HCT116 (cell line): ENCODE measurements around the gene DCP2. TPM values are rescaled to one million over a fixed set of nuclear protein-coding genes. Genes with fewer than 3 reads are reported as not detected.
A peak's percentile ranks its signal among the peaks of the same experiment; 100 is the strongest.

Source experiments
- ATAC-seq: fragments of 200-7000 bp; cut with Tn5 transposase; 2 replicates; pipeline ENCODE4 v1.9.1; 2020; ENCODE audit warnings: mild to moderate bottlenecking, moderate library complexity
- BruUV-seq: library from RNA; stranded (reverse); fragments of 400-500 nt; replicated peaks from 2 replicates; lab custom pipeline; 2021; lab: Mats Ljungman, UMichigan
- CTCF ChIA-PET: fragments of 300-600 bp; sonication (Branson Sonifier 250); formaldehyde crosslinking; loops from one replicate; lab custom pipeline; 2021; ENCODE audit warnings: antibody characterized with exemption; lab: Charles Lee
- POLR2A ChIA-PET: fragments of 300-600, 350-600 bp; sonication (Branson Sonifier 250); formaldehyde crosslinking; loops from one replicate; lab custom pipeline; 2021; ENCODE audit warnings: antibody characterized with exemption; lab: Charles Lee
- RAD21 ChIA-PET, 2 experiments: fragments of 300-600 bp; sonication (Branson Sonifier 250); formaldehyde crosslinking; loops; one replicate each; lab custom pipeline; 2023; ENCODE audit warnings: low total read pairs in 2 of 2; ENCODE audit not compliant: uncharacterized antibody in 2 of 2, unreplicated experiment in 2 of 2, low non-redundant PET in 1 of 2; lab: Charles Lee
- DNase-seq: peaks from one replicate; pipeline ENCODE4 v3.0.0-alpha.2; 2010; ENCODE audit warnings: low read depth, low spot score
- H2AFZ ChIP-seq: fragments of 200-600 bp; shearing (Covaris generic), sonication (generic); 2 replicates; pipeline ENCODE4 v1.6.1; 2017; ENCODE audit warnings: low read depth, mixed run types, mixed read lengths, antibody characterized with exemption, low read length; ENCODE audit not compliant: poor library complexity, severe bottlenecking
- H3K27ac ChIP-seq: 2 replicates; pipeline ENCODE4 v1.5.1; 2012; ENCODE audit warnings: low read depth, low read length
- H3K27me3 ChIP-seq: fragments of 200-600 bp; sonication (generic); 2 replicates; pipeline ENCODE4 v1.6.1; 2016; ENCODE audit warnings: mixed run types, low read length, mixed read lengths; ENCODE audit not compliant: insufficient read depth
- H3K36me3 ChIP-seq, 2 experiments: fragments of 200-500 bp in 1 of 2; fragments of 200-600 bp in 1 of 2; sonication (Bioruptor generic) in 1 of 2; sonication (generic) in 1 of 2; 2 replicates each; pipeline versions ENCODE4 v1.5.1 to v1.6.1; 2014 to 2016; ENCODE audit warnings: low read length in 2 of 2, inconsistent platforms in 1 of 2, mixed read lengths in 1 of 2, mixed run types in 1 of 2; ENCODE audit not compliant: insufficient read depth in 2 of 2, control insufficient read depth in 1 of 2
- H3K4me1 ChIP-seq, 2 experiments: fragments of 200-600 bp in 1 of 2; sonication (generic) in 1 of 2; 2 replicates each; pipeline versions ENCODE4 v1.5.1 to v1.6.1; 2012 to 2017; ENCODE audit warnings: low read length in 2 of 2, inconsistent platforms in 1 of 2, mild to moderate bottlenecking in 1 of 2, mixed read lengths in 1 of 2, mixed run types in 1 of 2, moderate library complexity in 1 of 2; ENCODE audit not compliant: insufficient read depth in 2 of 2, control insufficient read depth in 1 of 2
- H3K4me2 ChIP-seq: fragments of 200-600 bp; sonication (generic); 2 replicates; pipeline ENCODE4 v1.6.1; 2017; ENCODE audit warnings: mixed run types, low read length, mixed read lengths
- H3K4me3 ChIP-seq, 2 experiments: fragments of 200-600 bp in 1 of 2; sonication (generic) in 1 of 2; replicated peaks in 1 of 2; 2 replicates each; pipeline ENCODE4 v1.5.1; 2011 to 2016; ENCODE audit warnings: low read length in 2 of 2, control low read depth in 1 of 2, low read depth in 1 of 2, mild to moderate bottlenecking in 1 of 2, mixed read lengths in 1 of 2, mixed run types in 1 of 2
- H3K79me2 ChIP-seq: fragments of 200-600 bp; sonication (generic); 2 replicates; pipeline ENCODE4 v1.6.1; 2017; ENCODE audit warnings: mild to moderate bottlenecking, mixed run types, low read length, moderate library complexity, mixed read lengths; ENCODE audit not compliant: insufficient read depth
- H3K9ac ChIP-seq: fragments of 200-600 bp; sonication (generic); 2 replicates; pipeline ENCODE4 v1.6.1; 2016; ENCODE audit warnings: low read length, mixed read lengths
- H3K9me2 ChIP-seq: fragments of 200-600 bp; sonication (generic), shearing (Covaris generic); 2 replicates; pipeline ENCODE4 v1.6.1; 2017; ENCODE audit warnings: mixed run types, mild to moderate bottlenecking, moderate library complexity; ENCODE audit not compliant: insufficient read depth
- H3K9me3 ChIP-seq, 2 experiments: fragments of 200-500 bp in 1 of 2; fragments of 200-600 bp in 1 of 2; sonication (Bioruptor generic) in 1 of 2; sonication (generic) in 1 of 2; 2 replicates each; pipeline ENCODE4 v1.6.1; 2014 to 2017; ENCODE audit warnings: low read length in 2 of 2, mixed read lengths in 2 of 2, inconsistent platforms in 1 of 2, low read depth in 1 of 2, mild to moderate bottlenecking in 1 of 2, mixed run types in 1 of 2, moderate library complexity in 1 of 2; ENCODE audit not compliant: control insufficient read depth in 1 of 2, insufficient read depth in 1 of 2
- H4K20me1 ChIP-seq: fragments of 200-600 bp; sonication (generic), shearing (Covaris generic); 2 replicates; pipeline ENCODE4 v1.6.1; 2017; ENCODE audit warnings: mixed run types, mild to moderate bottlenecking, moderate library complexity; ENCODE audit not compliant: insufficient read depth
- CBX3 ChIP-seq: IDR thresholded peaks from 2 replicates; pipeline ENCODE4 v1.6.1; 2012; ENCODE audit warnings: low read depth
- ELF1 ChIP-seq: IDR thresholded peaks from 2 replicates; pipeline ENCODE4 v1.6.1; 2012; ENCODE audit warnings: low read depth, borderline replicate concordance
- SIN3A ChIP-seq: IDR thresholded peaks from 2 replicates; pipeline ENCODE4 v1.6.1; 2012; ENCODE audit warnings: low read depth
- ZNF274 ChIP-seq: fragments of 200-500 bp; sonication (Bioruptor generic); IDR thresholded peaks from 2 replicates; pipeline ENCODE4 v1.6.1; 2014; ENCODE audit warnings: mild to moderate bottlenecking, low read depth, low read length, inconsistent platforms
- intact Hi-C: fragments of 100-400 bp; cut with micrococcal nuclease; formaldehyde crosslinking; loops from 2 replicates; pipeline ENCODE4 v1.10.0; 2022
- total RNA-seq: library from RNA; stranded (reverse); gene quantifications from one replicate; pipeline ENCODE4 v1.2.1, GENCODE V29; 2021; ENCODE audit not compliant: unreplicated experiment
- TF ChIP-seq, protein P1 (sequence below): IDR thresholded peaks from 2 replicates; pipeline ENCODE4 v1.6.1; 2012

Gene DCP2
- total RNA-seq, 1 experiment from 2014 or later, result 57.1 TPM

DNA sequence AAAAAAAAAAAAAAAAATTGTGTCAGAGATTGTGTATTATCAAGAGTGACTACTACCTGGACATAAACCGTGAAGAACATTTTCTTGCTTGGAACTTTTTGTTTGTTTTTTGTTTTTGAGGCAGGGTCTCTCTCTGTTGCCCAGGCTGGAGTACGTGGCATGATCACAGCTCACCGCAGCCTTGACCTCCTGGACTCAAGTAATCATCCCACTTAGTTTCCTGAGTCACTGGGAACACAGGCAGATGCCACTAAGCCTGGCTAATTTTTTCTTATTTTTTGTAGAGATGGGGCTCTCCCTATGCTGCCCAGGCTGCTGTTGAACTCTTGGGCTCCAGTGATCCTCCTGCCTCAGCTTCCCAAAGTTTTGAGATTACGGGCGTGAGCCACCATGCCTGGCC, 25.8 kb downstream of the DCP2 start:
- Histone ChIP-seq H3K79me2 (peaks cover 45% of the 10 kb centered on the region), H3K9ac (no peak overlapping the region), H3K9me3 (no peaks in the 10 kb centered on the region), H2AFZ (no peak overlapping the region), H3K27ac (no peak overlapping the region), H3K4me1 (peaks cover 0 to 24% of the 10 kb centered on the region in 2 experiments; a peak in 2 of 4 replicates), H3K4me3 (no peak overlapping the region), H3K36me3 (peaks cover 14 to 19% of the 10 kb centered on the region in 2 experiments; a peak in 2 of 4 replicates), H3K9me2 (no peaks in the 10 kb centered on the region), H3K27me3 (no peaks in the 10 kb centered on the region), H3K4me2 (no peak overlapping the region), H4K20me1 (no peaks in the 10 kb centered on the region)
- POLR2A ChIA-PET, result no interaction called here
- DNase-seq, result no peak
- no peak for ATAC-seq
- intact Hi-C loops, result no loop called here
- TF ChIP-seq ZNF274 (no peak), SIN3A (no peak), ELF1 (no peak)
- TF ChIP-seq, protein P1, sequence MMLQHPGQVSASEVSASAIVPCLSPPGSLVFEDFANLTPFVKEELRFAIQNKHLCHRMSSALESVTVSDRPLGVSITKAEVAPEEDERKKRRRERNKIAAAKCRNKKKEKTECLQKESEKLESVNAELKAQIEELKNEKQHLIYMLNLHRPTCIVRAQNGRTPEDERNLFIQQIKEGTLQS, result no peak
- BruUV-seq, result no TSS peak
- CTCF ChIA-PET, result interaction anchor here (1.7 kb wide), 1 partner anchor 603 kb away, joined by 5 read pairs; no protein-coding TSS in a partner anchor
- RAD21 ChIA-PET, result no interaction called here

DNA sequence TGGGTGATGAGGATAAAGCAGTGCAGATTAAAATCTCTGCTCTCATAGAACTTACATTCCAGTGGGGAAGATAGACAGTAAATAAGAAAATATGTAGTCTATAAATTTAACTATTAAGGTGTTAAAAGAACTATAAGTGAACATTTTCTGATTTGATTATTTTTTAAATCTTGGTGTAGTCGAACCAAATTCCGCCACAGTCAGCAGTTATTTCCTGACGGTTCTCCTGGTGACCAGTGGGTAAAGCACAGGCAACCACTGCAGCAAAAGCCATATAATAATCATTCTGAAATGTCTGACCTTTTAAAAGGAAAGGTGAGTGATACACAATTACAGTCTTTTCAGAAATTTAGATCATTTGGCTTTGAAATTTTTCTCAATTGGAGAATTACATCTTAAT, 27.2 kb downstream of the DCP2 start:
- CTCF ChIA-PET, result interaction anchor here (1.7 kb wide), 1 partner anchor 602 kb away, joined by 5 read pairs; no protein-coding TSS in a partner anchor

More for the DNA sequence above, 27.2 kb downstream of the DCP2 start:
- H4K20me1 ChIP-seq, result no peaks in the 10 kb centered on the region
- no peak overlapping the region for H3K9ac ChIP-seq
- no peak for TF ChIP-seq CBX3
- TF ChIP-seq, all 23 proteins: peak for 0
- H3K27ac ChIP-seq, result no peak overlapping the region
- H3K4me2 ChIP-seq, result peak overlapping the region; percentile 56; the same call in 1 of the 2 replicates
- no peak for ATAC-seq
- no peaks in the 10 kb centered on the region for H3K9me2 ChIP-seq
- POLR2A ChIA-PET, result no interaction called here
- RAD21 ChIA-PET, result no interaction called here
- H3K4me1 ChIP-seq, result peaks cover 0 to 24% of the 10 kb centered on the region in 2 experiments; a peak in 2 of 4 replicates
- no peaks in the 10 kb centered on the region for H3K9me3 ChIP-seq
- H3K79me2 ChIP-seq, result peaks cover 32% of the 10 kb centered on the region
- no TSS peak for BruUV-seq
- H3K27me3 ChIP-seq, result no peaks in the 10 kb centered on the region
- H2AFZ ChIP-seq, result no peak overlapping the region
- intact Hi-C loops, result no loop called here
- peaks cover 17 to 19% of the 10 kb centered on the region in 2 experiments; a peak in 2 of 4 replicates for H3K36me3 ChIP-seq
- H3K4me3 ChIP-seq, result no peak overlapping the region
- no peak for DNase-seq
